SK-N-SH treated with all-trans-retinoic acid at 6 μM for 48 hours (cell line): Measurements from ENCODE around the gene SH3PXD2B.
"Not testable (repeated sequence)": the region's sequence is repeated elsewhere in the genome, so short reads cannot be mapped to it uniquely, and the experiment has no call there.

ENCODE experiments used
- ATAC-seq: fragments of 200-7000 bp; cut with Tn5 transposase; 3 replicates; pipeline ENCODE4 v1.9.1; 2020; ENCODE audit warnings: mild to moderate bottlenecking, moderate library complexity
- ARNTL ChIP-seq: fragments of 450-650 bp; formaldehyde crosslinking; IDR thresholded peaks from 2 replicates; pipeline ENCODE4 v1.5.0; 2020; ENCODE audit warnings: low read depth, mild to moderate bottlenecking, moderate library complexity, borderline replicate concordance
- BACH2 ChIP-seq: fragments of 250-450 bp; sonication (Bioruptor Pico); IDR thresholded peaks from 2 replicates; pipeline ENCODE4 v1.9.0; 2021; ENCODE audit warnings: mild to moderate bottlenecking, borderline replicate concordance
- CSDC2 ChIP-seq: fragments of 250-450 bp; sonication (Bioruptor Pico); IDR thresholded peaks from 2 replicates; pipeline ENCODE4 v1.5.0; 2020; ENCODE audit warnings: mild to moderate bottlenecking, moderate library complexity
- CSRNP3 ChIP-seq: fragments of 250-450 bp; sonication (Bioruptor Pico); IDR thresholded peaks from 2 replicates; pipeline ENCODE4 v1.5.1; 2021; ENCODE audit warnings: mild to moderate bottlenecking, moderate library complexity
- ESRRG ChIP-seq: fragments of 250-450 bp; sonication (Bioruptor Pico); IDR thresholded peaks from 2 replicates; pipeline ENCODE4 v1.6.1; 2021; ENCODE audit warnings: mild to moderate bottlenecking
- GLIS3 ChIP-seq: fragments of 250-450 bp; sonication (Bioruptor Pico); IDR thresholded peaks from 2 replicates; pipeline ENCODE4 v1.5.0; 2020; ENCODE audit warnings: mild to moderate bottlenecking, moderate library complexity
- ISL1 ChIP-seq: fragments of 250-450 bp; sonication (Bioruptor Pico); IDR thresholded peaks from 2 replicates; pipeline ENCODE4 v2.1.2; 2022; ENCODE audit warnings: mild to moderate bottlenecking, moderate library complexity
- OSR1 ChIP-seq: fragments of 250-450 bp; sonication (Bioruptor Pico); IDR thresholded peaks from 2 replicates; pipeline ENCODE4 v1.8.0; 2022; ENCODE audit warnings: moderate library complexity, mild to moderate bottlenecking, inconsistent platforms
- POU6F1 ChIP-seq: fragments of 250-450 bp; sonication (Bioruptor Pico); IDR thresholded peaks from 2 replicates; pipeline ENCODE4 v1.8.0; 2021; ENCODE audit warnings: low read depth, mild to moderate bottlenecking, moderate library complexity, borderline replicate concordance
- RARB ChIP-seq: fragments of 250-450 bp; sonication (Bioruptor Pico); IDR thresholded peaks from 2 replicates; pipeline ENCODE4 v1.8.0; 2021; ENCODE audit warnings: mild to moderate bottlenecking, moderate library complexity
- SNAI2 ChIP-seq: fragments of 250-450 bp; sonication (Bioruptor Pico); IDR thresholded peaks from 2 replicates; pipeline ENCODE4 v1.5.0; 2020; ENCODE audit warnings: mild to moderate bottlenecking, moderate library complexity
- TCF4 ChIP-seq: fragments of 250-450 bp; sonication (Bioruptor Pico); IDR thresholded peaks from 2 replicates; pipeline ENCODE4 v1.8.0; 2021; ENCODE audit warnings: mild to moderate bottlenecking, moderate library complexity, borderline replicate concordance
- TSHZ2 ChIP-seq: fragments of 250-450 bp; sonication (Bioruptor Pico); IDR thresholded peaks from 2 replicates; pipeline ENCODE4 v1.5.0; 2020; ENCODE audit warnings: mild to moderate bottlenecking, moderate library complexity
- ZC3H10 ChIP-seq: fragments of 250-450 bp; sonication (Bioruptor Pico); IDR thresholded peaks from 2 replicates; pipeline ENCODE4 v1.5.1; 2021; ENCODE audit warnings: mild to moderate bottlenecking, moderate library complexity
- ZFP3 ChIP-seq: fragments of 250-450 bp; sonication (Bioruptor Pico); IDR thresholded peaks from 2 replicates; pipeline ENCODE4 v1.5.0; 2020; ENCODE audit warnings: mild to moderate bottlenecking, moderate library complexity
- ZFP30 ChIP-seq: fragments of 450-650 bp; formaldehyde crosslinking; IDR thresholded peaks from 2 replicates; pipeline ENCODE4 v1.5.0; 2022; ENCODE audit warnings: mild to moderate bottlenecking, moderate library complexity
- ZNF565 ChIP-seq: fragments of 450-650 bp; formaldehyde crosslinking; conservative IDR thresholded peaks from 2 replicates; pipeline ENCODE4 v1.5.0; 2020; ENCODE audit warnings: low read depth, mild to moderate bottlenecking, moderate library complexity
- ZNF70 ChIP-seq: fragments of 450-650 bp; formaldehyde crosslinking; IDR thresholded peaks from 2 replicates; pipeline ENCODE4 v1.5.0; 2020; ENCODE audit warnings: mild to moderate bottlenecking, moderate library complexity
- ZNF8 ChIP-seq: fragments of 450-650 bp; formaldehyde crosslinking; IDR thresholded peaks from 2 replicates; pipeline ENCODE4 v1.5.0; 2020; ENCODE audit warnings: mild to moderate bottlenecking, moderate library complexity

The SH3PXD2B gene

GRCh38 chr5:172293054-172293744 lies 161.1 kb downstream of the SH3PXD2B start:
- TF ChIP-seq SNAI2 (no peak), ZFP3 (CRISPR knock-in tag) (no peak), ISL1 (CRISPR knock-in tag) (no peak), OSR1 (CRISPR knock-in tag) (no peak), ZNF565 (no peak), GLIS3 (CRISPR knock-in tag) (no peak), TCF4 (CRISPR knock-in tag) (no peak), CSDC2 (CRISPR knock-in tag) (no peak)
- ATAC-seq = peak; percentile 99

GRCh38 chr5:172291837-172292236 lies 162.5 kb downstream of the SH3PXD2B start:
- not testable (repeated sequence) for ATAC-seq

- TF ChIP-seq ZNF70 (CRISPR knock-in tag) = no peak
- peak; percentile 20; the same call in 1 of the 2 replicates for TF ChIP-seq ZNF8 (CRISPR knock-in tag)
- ATAC-seq = no peak
These were observed 165.9 kb downstream of the SH3PXD2B start for GRCh38 chr5:172288465-172288864.

- ATAC-seq = not testable (repeated sequence)
These were observed 167.2 kb downstream of the SH3PXD2B start for GRCh38 chr5:172287140-172287539.

GRCh38 chr5:172285226-172286143 lies 168.8 kb downstream of the SH3PXD2B start:
- no peak for ATAC-seq
- TF ChIP-seq CSRNP3 (CRISPR knock-in tag) (no peak), ISL1 (CRISPR knock-in tag) (no peak), ZFP30 (CRISPR knock-in tag) (no peak)

GRCh38 chr5:172284611-172284980 lies 169.7 kb downstream of the SH3PXD2B start:
- peak; percentile 2 for ATAC-seq
- TF ChIP-seq ESRRG (no peak), RARB (CRISPR knock-in tag) (no peak), TSHZ2 (CRISPR knock-in tag) (no peak), ZNF70 (CRISPR knock-in tag) (peak; percentile 71)
- TF ChIP-seq, all 23 proteins: peak for 1

GRCh38 chr5:172283862-172284610 lies 170.3 kb downstream of the SH3PXD2B start:
- ATAC-seq = peak; percentile 80
- no peak for TF ChIP-seq ZC3H10 (CRISPR knock-in tag)
- no peak for TF ChIP-seq OSR1 (CRISPR knock-in tag)
- TF ChIP-seq TSHZ2 (CRISPR knock-in tag) = no peak
- TF ChIP-seq POU6F1 (CRISPR knock-in tag) = no peak
- no peak for TF ChIP-seq ARNTL (CRISPR knock-in tag)
- no peak for TF ChIP-seq BACH2 (CRISPR knock-in tag)
- TF ChIP-seq CSRNP3 (CRISPR knock-in tag) = no peak
- TF ChIP-seq TCF4 (CRISPR knock-in tag) = no peak
